Memory B cell (primary cell): ENCODE measurements around the gene CEBPE.

Experiments used
- ATAC-seq: fragments of 150-1000 bp; cut with Tn5 transposase; 2 replicates; pipeline ENCODE4 v1.10.0; 2021; ENCODE audit warnings: low read depth, mild to moderate bottlenecking, moderate library complexity
- DNase-seq, 2 donors: peaks; one replicate each; pipeline ENCODE4 v3.0.0; 2022; ENCODE audit warnings: low spot score in 2 of 2
- H3K27ac Mint-ChIP-seq: one replicate; pipeline ENCODE4 v1.8.0; 2022; ENCODE audit warnings: mild to moderate bottlenecking, moderate library complexity, mixed read lengths
- H3K27me3 Mint-ChIP-seq: one replicate; pipeline ENCODE4 v1.8.0; 2022; ENCODE audit warnings: mixed read lengths
- H3K36me3 Mint-ChIP-seq: one replicate; pipeline ENCODE4 v1.8.0; 2022; ENCODE audit warnings: mild to moderate bottlenecking, mixed read lengths
- H3K4me1 Mint-ChIP-seq: one replicate; pipeline ENCODE4 v1.8.0; 2022; ENCODE audit warnings: mixed read lengths
- H3K4me3 Mint-ChIP-seq: one replicate; pipeline ENCODE4 v1.8.0; 2022; ENCODE audit warnings: mild to moderate bottlenecking, moderate library complexity, mixed read lengths
- H3K9me3 Mint-ChIP-seq: one replicate; pipeline ENCODE4 v1.8.0; 2022; ENCODE audit warnings: mixed read lengths

The CEBPE gene

GRCh38 chr14:23151342-23151741 lies 32.3 kb upstream of the CEBPE start:
- Mint-ChIP-seq H3K4me1 (peaks cover 3% of the 10 kb centered on the region), H3K4me3 (no peak overlapping the region), H3K9me3 (no peaks in the 10 kb centered on the region), H3K27me3 (peaks cover 11% of the 10 kb centered on the region), H3K27ac (no peak overlapping the region), H3K36me3 (peaks cover 6% of the 10 kb centered on the region)
- ATAC-seq = no peak
- DNase-seq = no peak

GRCh38 chr14:23149745-23150144 lies 30.7 kb upstream of the CEBPE start:
- no peak for ATAC-seq
- Mint-ChIP-seq H3K36me3 (peaks cover 6% of the 10 kb centered on the region), H3K9me3 (no peaks in the 10 kb centered on the region), H3K4me1 (peaks cover 3% of the 10 kb centered on the region), H3K27ac (no peak overlapping the region), H3K27me3 (peaks cover 11% of the 10 kb centered on the region), H3K4me3 (no peak overlapping the region)
- DNase-seq = no peak

GRCh38 chr14:23148591-23149249 lies 29.7 kb upstream of the CEBPE start:
- no peak for ATAC-seq
- DNase-seq = no peak
- no peak overlapping the region for H3K4me3 Mint-ChIP-seq
- no peaks in the 10 kb centered on the region for H3K9me3 Mint-ChIP-seq
- H3K36me3 Mint-ChIP-seq = peaks cover 6% of the 10 kb centered on the region
- no peak overlapping the region for H3K27ac Mint-ChIP-seq
- peaks cover 9% of the 10 kb centered on the region for H3K27me3 Mint-ChIP-seq
- peaks cover 3% of the 10 kb centered on the region for H3K4me1 Mint-ChIP-seq

- H3K9me3 Mint-ChIP-seq = no peaks in the 10 kb centered on the region
- ATAC-seq (no peak), DNase-seq (no peak)
- peaks cover 6% of the 10 kb centered on the region for H3K27me3 Mint-ChIP-seq
- no peak overlapping the region for H3K27ac Mint-ChIP-seq
- peaks cover 6% of the 10 kb centered on the region for H3K36me3 Mint-ChIP-seq
- H3K4me3 Mint-ChIP-seq = no peak overlapping the region
- H3K4me1 Mint-ChIP-seq = peaks cover 3% of the 10 kb centered on the region
Measured at GRCh38 chr14:23147676-23148075, 28.6 kb upstream of the CEBPE start.

- H3K27ac Mint-ChIP-seq = no peak overlapping the region
- H3K36me3 Mint-ChIP-seq = peaks cover 6% of the 10 kb centered on the region
- peaks cover 6% of the 10 kb centered on the region for H3K27me3 Mint-ChIP-seq
Measured at GRCh38 chr14:23146980-23147379, 27.9 kb upstream of the CEBPE start.

GRCh38 chr14:23146351-23146910 lies 27.4 kb upstream of the CEBPE start:
- no peak overlapping the region for H3K4me3 Mint-ChIP-seq
- ATAC-seq (no peak), DNase-seq (no peak)
- H3K27me3 Mint-ChIP-seq = peaks cover 6% of the 10 kb centered on the region
- no peak overlapping the region for H3K27ac Mint-ChIP-seq
- H3K36me3 Mint-ChIP-seq = peaks cover 6% of the 10 kb centered on the region
- H3K9me3 Mint-ChIP-seq = no peaks in the 10 kb centered on the region
- H3K4me1 Mint-ChIP-seq = peaks cover 3% of the 10 kb centered on the region

More at GRCh38 chr14:23146980-23147379, 27.9 kb upstream of the CEBPE start:
- ATAC-seq (no peak), DNase-seq (no peak)
- Mint-ChIP-seq H3K9me3 (no peaks in the 10 kb centered on the region), H3K4me1 (peaks cover 3% of the 10 kb centered on the region), H3K4me3 (no peak overlapping the region)

- no peaks in the 10 kb centered on the region for H3K9me3 Mint-ChIP-seq
- H3K4me3 Mint-ChIP-seq = no peak overlapping the region
- no peak for ATAC-seq
- H3K36me3 Mint-ChIP-seq = peaks cover 6% of the 10 kb centered on the region
- H3K4me1 Mint-ChIP-seq = peaks cover 3% of the 10 kb centered on the region
- no peak for DNase-seq
- no peak overlapping the region for H3K27ac Mint-ChIP-seq
- peaks cover 6% of the 10 kb centered on the region for H3K27me3 Mint-ChIP-seq
Measured at GRCh38 chr14:23145794-23146350, 26.8 kb upstream of the CEBPE start.

GRCh38 chr14:23143911-23144310 lies 24.9 kb upstream of the CEBPE start:
- Mint-ChIP-seq H3K36me3 (peaks cover 6% of the 10 kb centered on the region), H3K27me3 (peaks cover 3% of the 10 kb centered on the region), H3K4me1 (no peaks in the 10 kb centered on the region), H3K9me3 (no peaks in the 10 kb centered on the region), H3K27ac (no peak overlapping the region), H3K4me3 (no peak overlapping the region)
- DNase-seq = no peak
- no peak for ATAC-seq

GRCh38 chr14:23142826-23143225 lies 23.8 kb upstream of the CEBPE start:
- ATAC-seq (no peak), DNase-seq (no peak)
- H3K4me1 Mint-ChIP-seq = no peaks in the 10 kb centered on the region
- H3K27me3 Mint-ChIP-seq = peaks cover 3% of the 10 kb centered on the region
- H3K27ac Mint-ChIP-seq = no peak overlapping the region
- H3K9me3 Mint-ChIP-seq = no peaks in the 10 kb centered on the region
- no peak overlapping the region for H3K4me3 Mint-ChIP-seq
- peaks cover under 1% of the 10 kb centered on the region for H3K36me3 Mint-ChIP-seq

- H3K36me3 Mint-ChIP-seq = no peaks in the 10 kb centered on the region
- H3K27ac Mint-ChIP-seq = no peak overlapping the region
- no peaks in the 10 kb centered on the region for H3K4me1 Mint-ChIP-seq
- H3K27me3 Mint-ChIP-seq = peaks cover under 1% of the 10 kb centered on the region
- no peak overlapping the region for H3K4me3 Mint-ChIP-seq
- DNase-seq (no peak), ATAC-seq (no peak)
- no peaks in the 10 kb centered on the region for H3K9me3 Mint-ChIP-seq
Measured at GRCh38 chr14:23141706-23142444, 22.8 kb upstream of the CEBPE start.

- no peak overlapping the region for H3K4me3 Mint-ChIP-seq
Measured at GRCh38 chr14:23140371-23140770, 21.3 kb upstream of the CEBPE start.

GRCh38 chr14:23139874-23140273 lies 20.8 kb upstream of the CEBPE start:
- DNase-seq (no peak), ATAC-seq (no peak)
- Mint-ChIP-seq H3K9me3 (no peaks in the 10 kb centered on the region), H3K27ac (no peak overlapping the region), H3K27me3 (no peaks in the 10 kb centered on the region), H3K4me3 (no peak overlapping the region), H3K4me1 (no peaks in the 10 kb centered on the region), H3K36me3 (no peaks in the 10 kb centered on the region)

More at GRCh38 chr14:23140371-23140770, 21.3 kb upstream of the CEBPE start:
- DNase-seq = no peak
- Mint-ChIP-seq H3K9me3 (no peaks in the 10 kb centered on the region), H3K27me3 (no peaks in the 10 kb centered on the region), H3K36me3 (no peaks in the 10 kb centered on the region), H3K27ac (no peak overlapping the region), H3K4me1 (no peaks in the 10 kb centered on the region)
- no peak for ATAC-seq

GRCh38 chr14:23137813-23138535 lies 18.9 kb upstream of the CEBPE start:
- H3K9me3 Mint-ChIP-seq = no peaks in the 10 kb centered on the region
- ATAC-seq = no peak

More at GRCh38 chr14:23137813-23138535, 18.9 kb upstream of the CEBPE start:
- H3K4me1 Mint-ChIP-seq = no peaks in the 10 kb centered on the region
- H3K27ac Mint-ChIP-seq = no peak overlapping the region
- H3K27me3 Mint-ChIP-seq = no peaks in the 10 kb centered on the region
- no peak for DNase-seq
- no peak overlapping the region for H3K4me3 Mint-ChIP-seq
- no peaks in the 10 kb centered on the region for H3K36me3 Mint-ChIP-seq
